ENCODE measurements around the gene PEPD. TPM values are rescaled to one million over a fixed set of nuclear protein-coding genes. Genes with fewer than 3 reads are reported as not detected.
A peak's percentile ranks its signal among the peaks of the same experiment; 100 is the strongest.
"Not testable (repeated sequence)": the region's sequence is repeated elsewhere in the genome, so short reads cannot be mapped to it uniquely, and the experiment has no call there.

The PEPD gene
- total RNA-seq, 2 donors from 2014 or later, result 18.7 to 25.7 TPM

GRCh38 chr19:33481863-33482262 lies 39.7 kb downstream of the PEPD start:
- Mint-ChIP-seq H3K4me3 (no peak overlapping the region), H3K27ac (no peak overlapping the region), H3K27me3 (no peaks in the 10 kb centered on the region), H3K36me3 (peaks cover 37% of the 10 kb centered on the region), H3K4me1 (ENCODE audit: low read depth in 2 of 2) (peaks cover 0 to 2% of the 10 kb centered on the region in 2 donors), H3K9me3 (no peaks in the 10 kb centered on the region)
- DNase-seq (ENCODE audit: low spot score) (no peak), ATAC-seq (no peak)

- not testable (repeated sequence) for H3K4me1 Mint-ChIP-seq (ENCODE audit: low read depth in 2 of 2); H3K27ac Mint-ChIP-seq; DNase-seq (ENCODE audit: low spot score); H3K9me3 Mint-ChIP-seq; H3K27me3 Mint-ChIP-seq; ATAC-seq; H3K4me3 Mint-ChIP-seq
- peaks cover 36% of the 10 kb centered on the region for H3K36me3 Mint-ChIP-seq
These were observed 42.0 kb downstream of the PEPD start for GRCh38 chr19:33479570-33479969.

- H3K27me3 Mint-ChIP-seq, result no peaks in the 10 kb centered on the region
- H3K27ac Mint-ChIP-seq, result no peak overlapping the region
These were observed 43.8 kb downstream of the PEPD start for GRCh38 chr19:33477781-33478180.

GRCh38 chr19:33476151-33476707 lies 45.4 kb downstream of the PEPD start:
- no peak for ATAC-seq
- H3K4me1 Mint-ChIP-seq (ENCODE audit: low read depth in 2 of 2), result peaks cover 0 to 3% of the 10 kb centered on the region in 2 donors
- H3K27ac Mint-ChIP-seq, result no peak overlapping the region
- no peaks in the 10 kb centered on the region for H3K27me3 Mint-ChIP-seq
- DNase-seq (ENCODE audit: low spot score), result no peak
- peaks cover 21% of the 10 kb centered on the region for H3K36me3 Mint-ChIP-seq
- no peaks in the 10 kb centered on the region for H3K9me3 Mint-ChIP-seq
- no peak overlapping the region for H3K4me3 Mint-ChIP-seq

More at GRCh38 chr19:33477781-33478180, 43.8 kb downstream of the PEPD start:
- H3K9me3 Mint-ChIP-seq, result no peaks in the 10 kb centered on the region
- H3K4me3 Mint-ChIP-seq, result no peak overlapping the region
- H3K4me1 Mint-ChIP-seq (ENCODE audit: low read depth in 2 of 2), result peaks cover 0 to 3% of the 10 kb centered on the region in 2 donors
- DNase-seq (ENCODE audit: low spot score) (no peak), ATAC-seq (no peak)
- H3K36me3 Mint-ChIP-seq, result peaks cover 26% of the 10 kb centered on the region

GRCh38 chr19:33473653-33474305 lies 47.8 kb downstream of the PEPD start:
- Mint-ChIP-seq H3K4me1 (ENCODE audit: low read depth in 2 of 2) (peaks cover 0 to 6% of the 10 kb centered on the region in 2 donors), H3K27me3 (no peaks in the 10 kb centered on the region), H3K9me3 (no peaks in the 10 kb centered on the region), H3K4me3 (no peak overlapping the region), H3K36me3 (peaks cover 8% of the 10 kb centered on the region), H3K27ac (no peak overlapping the region)
- DNase-seq (ENCODE audit: low spot score) (no peak), ATAC-seq (no peak)

GRCh38 chr19:33472691-33473652 lies 48.6 kb downstream of the PEPD start:
- Mint-ChIP-seq H3K4me1 (ENCODE audit: low read depth in 2 of 2) (peaks cover 0 to 6% of the 10 kb centered on the region in 2 donors), H3K27me3 (no peaks in the 10 kb centered on the region), H3K9me3 (no peaks in the 10 kb centered on the region), H3K4me3 (no peak overlapping the region), H3K36me3 (no peaks in the 10 kb centered on the region), H3K27ac (no peak overlapping the region)
- ATAC-seq (no peak), DNase-seq (ENCODE audit: low spot score) (no peak)

GRCh38 chr19:33472226-33472625 lies 49.4 kb downstream of the PEPD start:
- Mint-ChIP-seq H3K4me1 (ENCODE audit: low read depth in 2 of 2) (peaks cover 0 to 12% of the 10 kb centered on the region in 2 donors), H3K27ac (no peak overlapping the region), H3K4me3 (no peak overlapping the region), H3K27me3 (no peaks in the 10 kb centered on the region), H3K36me3 (no peaks in the 10 kb centered on the region), H3K9me3 (no peaks in the 10 kb centered on the region)
- DNase-seq (ENCODE audit: low spot score), result no peak
- no peak for ATAC-seq

- ATAC-seq (no peak), DNase-seq (ENCODE audit: low spot score) (no peak)
- no peaks in the 10 kb centered on the region for H3K36me3 Mint-ChIP-seq
- no peak overlapping the region for H3K4me3 Mint-ChIP-seq
- H3K27ac Mint-ChIP-seq, result no peak overlapping the region
- H3K4me1 Mint-ChIP-seq (ENCODE audit: low read depth in 2 of 2), result peaks cover 0 to 9% of the 10 kb centered on the region in 2 donors
- H3K27me3 Mint-ChIP-seq, result no peaks in the 10 kb centered on the region
- H3K9me3 Mint-ChIP-seq, result no peaks in the 10 kb centered on the region
These were observed 50.2 kb downstream of the PEPD start for GRCh38 chr19:33471111-33471996.

GRCh38 chr19:33470686-33471085 lies 50.9 kb downstream of the PEPD start:
- DNase-seq (ENCODE audit: low spot score) (no peak), ATAC-seq (no peak)
- Mint-ChIP-seq H3K27ac (no peak overlapping the region), H3K27me3 (no peaks in the 10 kb centered on the region), H3K36me3 (no peaks in the 10 kb centered on the region), H3K4me3 (no peak overlapping the region), H3K4me1 (ENCODE audit: low read depth in 2 of 2) (peaks cover 0 to 9% of the 10 kb centered on the region in 2 donors), H3K9me3 (no peaks in the 10 kb centered on the region)

- ATAC-seq (no peak), DNase-seq (ENCODE audit: low spot score) (no peak)
- Mint-ChIP-seq H3K27me3 (no peaks in the 10 kb centered on the region), H3K36me3 (no peaks in the 10 kb centered on the region), H3K9me3 (no peaks in the 10 kb centered on the region), H3K27ac (no peak overlapping the region), H3K4me1 (ENCODE audit: low read depth in 2 of 2) (peaks cover 0 to 9% of the 10 kb centered on the region in 2 donors), H3K4me3 (no peak overlapping the region)
These were observed 51.6 kb downstream of the PEPD start for GRCh38 chr19:33470040-33470330.

- H3K4me1 Mint-ChIP-seq (ENCODE audit: low read depth in 2 of 2), result peaks cover 0 to 9% of the 10 kb centered on the region in 2 donors
- peak overlapping the region in 1 of 2 donors; percentile 32 for H3K27ac Mint-ChIP-seq
- H3K9me3 Mint-ChIP-seq, result no peaks in the 10 kb centered on the region
- ATAC-seq, result no peak
- no peaks in the 10 kb centered on the region for H3K36me3 Mint-ChIP-seq
- H3K27me3 Mint-ChIP-seq, result no peaks in the 10 kb centered on the region
- no peak for DNase-seq (ENCODE audit: low spot score)
- H3K4me3 Mint-ChIP-seq, result no peak overlapping the region
These were observed 52.2 kb downstream of the PEPD start for GRCh38 chr19:33469171-33470039.

GRCh38 chr19:33468361-33469170 lies 53.0 kb downstream of the PEPD start:
- H3K36me3 Mint-ChIP-seq, result no peaks in the 10 kb centered on the region
- H3K27me3 Mint-ChIP-seq, result no peaks in the 10 kb centered on the region
- H3K4me3 Mint-ChIP-seq, result no peak overlapping the region
- peaks cover 0 to 9% of the 10 kb centered on the region in 2 donors for H3K4me1 Mint-ChIP-seq (ENCODE audit: low read depth in 2 of 2)
- ATAC-seq (no peak), DNase-seq (ENCODE audit: low spot score) (no peak)
- H3K9me3 Mint-ChIP-seq, result no peaks in the 10 kb centered on the region
- no peak overlapping the region for H3K27ac Mint-ChIP-seq
